HFFc6 (cell line): Measurements from ENCODE around the gene EMX2. TPM values are rescaled to one million over a fixed set of nuclear protein-coding genes. Genes with fewer than 3 reads are reported as not detected.

Source experiments
- DNase-seq: peaks from one replicate; pipeline ENCODE4 v3.0.0-alpha.2; 2018
- H3K27ac Mint-ChIP-seq: 2 replicates; pipeline ENCODE4 v1.8.0; 2020; ENCODE audit warnings: mild to moderate bottlenecking, mixed read lengths
- H3K27me3 Mint-ChIP-seq: 2 replicates; pipeline ENCODE4 v1.8.0; 2021; ENCODE audit warnings: mild to moderate bottlenecking, moderate library complexity, mixed read lengths; ENCODE audit not compliant: insufficient read depth
- H3K36me3 Mint-ChIP-seq: 2 replicates; pipeline ENCODE4 v1.8.0; 2021; ENCODE audit warnings: low read depth, mixed read lengths
- H3K4me1 Mint-ChIP-seq: 2 replicates; pipeline ENCODE4 v1.8.0; 2020; ENCODE audit warnings: low read depth, mixed read lengths
- H3K4me3 Mint-ChIP-seq: 2 replicates; pipeline ENCODE4 v1.8.0; 2020; ENCODE audit warnings: mild to moderate bottlenecking, moderate library complexity, mixed read lengths
- H3K9me3 Mint-ChIP-seq: 2 replicates; pipeline ENCODE4 v1.8.0; 2020; ENCODE audit warnings: mild to moderate bottlenecking, mixed read lengths
- total RNA-seq, 6 experiments: library from RNA; stranded (reverse); fragmentation: NEBNext Ultra II Directional; extraction: Animal tissue kit (Norgen Biotek cat#: 25700); gene quantifications; 2 replicates in 1 of 6; 3 replicates in 5 of 6; pipeline ENCODE4 v1.2.3, GENCODE V29; 2021
- TF ChIP-seq, protein P1 (sequence below): fragments of 200-600 bp; sonication (generic); IDR thresholded peaks from 2 replicates; pipeline ENCODE4 v1.5.0; 2021; ENCODE audit warnings: antibody characterized with exemption, mild to moderate bottlenecking

EMX2 gene
- total RNA-seq, 6 experiments from 2014 or later: not detected

- Mint-ChIP-seq H3K27me3 (peaks cover 2% of the 10 kb centered on the region; the same call in 1 of the 2 replicates), H3K36me3 (no peaks in the 10 kb centered on the region), H3K4me3 (no peak overlapping the region), H3K27ac (no peak overlapping the region), H3K9me3 (peaks cover 41% of the 10 kb centered on the region), H3K4me1 (no peaks in the 10 kb centered on the region)
- no peak for DNase-seq
- TF ChIP-seq, protein P1, sequence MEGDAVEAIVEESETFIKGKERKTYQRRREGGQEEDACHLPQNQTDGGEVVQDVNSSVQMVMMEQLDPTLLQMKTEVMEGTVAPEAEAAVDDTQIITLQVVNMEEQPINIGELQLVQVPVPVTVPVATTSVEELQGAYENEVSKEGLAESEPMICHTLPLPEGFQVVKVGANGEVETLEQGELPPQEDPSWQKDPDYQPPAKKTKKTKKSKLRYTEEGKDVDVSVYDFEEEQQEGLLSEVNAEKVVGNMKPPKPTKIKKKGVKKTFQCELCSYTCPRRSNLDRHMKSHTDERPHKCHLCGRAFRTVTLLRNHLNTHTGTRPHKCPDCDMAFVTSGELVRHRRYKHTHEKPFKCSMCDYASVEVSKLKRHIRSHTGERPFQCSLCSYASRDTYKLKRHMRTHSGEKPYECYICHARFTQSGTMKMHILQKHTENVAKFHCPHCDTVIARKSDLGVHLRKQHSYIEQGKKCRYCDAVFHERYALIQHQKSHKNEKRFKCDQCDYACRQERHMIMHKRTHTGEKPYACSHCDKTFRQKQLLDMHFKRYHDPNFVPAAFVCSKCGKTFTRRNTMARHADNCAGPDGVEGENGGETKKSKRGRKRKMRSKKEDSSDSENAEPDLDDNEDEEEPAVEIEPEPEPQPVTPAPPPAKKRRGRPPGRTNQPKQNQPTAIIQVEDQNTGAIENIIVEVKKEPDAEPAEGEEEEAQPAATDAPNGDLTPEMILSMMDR: no peak
Measured at GRCh38 chr10:117569610-117570390, 27.3 kb downstream of the EMX2 start.

GRCh38 chr10:117570880-117571279, 28.3 kb downstream of the EMX2 start:
- no peaks in the 10 kb centered on the region for H3K36me3 Mint-ChIP-seq
- no peak overlapping the region for H3K27ac Mint-ChIP-seq
- TF ChIP-seq, protein P1: no peak
- no peaks in the 10 kb centered on the region for H3K4me1 Mint-ChIP-seq
- peaks cover 49% of the 10 kb centered on the region for H3K9me3 Mint-ChIP-seq
- no peak for DNase-seq
- peaks cover 2% of the 10 kb centered on the region; the same call in 1 of the 2 replicates for H3K27me3 Mint-ChIP-seq
- H3K4me3 Mint-ChIP-seq: no peak overlapping the region

DNA sequence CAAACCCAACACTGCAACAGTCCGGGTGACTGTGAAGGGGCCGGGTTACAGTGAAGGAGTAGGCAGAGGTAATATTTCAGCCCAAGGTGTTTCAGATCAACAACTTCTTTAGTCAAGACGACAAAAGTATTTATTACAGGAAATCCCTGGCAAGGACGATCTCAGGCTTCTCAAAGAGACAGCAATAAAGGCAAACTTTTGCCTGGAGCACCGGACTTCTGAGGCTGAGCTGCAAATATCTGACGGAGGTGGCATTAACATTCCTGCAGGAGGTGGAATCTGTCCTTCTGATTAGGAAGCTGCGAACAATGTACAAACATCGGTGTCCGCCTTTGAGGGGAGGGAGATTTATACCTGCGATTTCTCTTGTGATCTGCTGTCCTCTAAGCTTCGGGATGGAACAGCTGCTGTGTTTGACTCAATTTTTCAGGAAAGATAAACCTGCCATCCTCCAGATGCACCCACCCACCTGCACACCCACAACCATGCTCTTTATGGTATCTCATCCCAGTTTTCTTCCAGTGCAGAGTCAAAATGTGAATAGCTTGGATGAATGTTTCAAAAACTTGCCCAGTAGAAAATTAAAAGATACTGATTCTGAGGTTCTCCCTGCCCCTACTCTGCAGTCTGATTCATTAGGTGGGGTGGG, 32.1 kb downstream of the EMX2 start:
- Mint-ChIP-seq H3K27me3 (no peaks in the 10 kb centered on the region), H3K4me3 (no peak overlapping the region)

DNA sequence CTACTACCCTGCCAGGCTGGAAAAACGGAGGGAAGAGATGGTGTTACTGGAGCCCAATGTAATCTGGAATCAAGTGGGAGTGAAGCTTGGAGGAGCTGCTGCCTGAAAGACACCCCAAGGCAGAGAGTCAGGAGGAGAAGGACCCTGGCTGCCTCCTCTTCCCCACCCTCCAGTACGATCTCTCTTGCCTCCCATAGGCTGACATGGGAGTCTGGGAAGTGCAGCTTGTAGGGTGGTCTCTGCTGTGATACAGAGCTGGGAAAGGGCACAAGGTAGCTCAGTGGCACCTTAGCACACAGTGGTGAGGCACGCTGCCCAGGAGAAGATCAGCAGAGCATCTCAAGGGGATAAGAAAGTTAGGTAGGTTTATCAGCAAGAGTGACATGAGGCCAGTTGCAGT, 35.9 kb downstream of the EMX2 start:
- no peak for DNase-seq
- no peaks in the 10 kb centered on the region for H3K4me1 Mint-ChIP-seq
- no peaks in the 10 kb centered on the region for H3K36me3 Mint-ChIP-seq
- no peak overlapping the region for H3K4me3 Mint-ChIP-seq
- H3K27ac Mint-ChIP-seq: no peak overlapping the region
- no peaks in the 10 kb centered on the region; the same call in 1 of the 2 replicates for H3K27me3 Mint-ChIP-seq
- H3K9me3 Mint-ChIP-seq: peaks cover 67% of the 10 kb centered on the region
- TF ChIP-seq, protein P1: no peak

More for the DNA sequence above, 32.1 kb downstream of the EMX2 start:
- Mint-ChIP-seq H3K9me3 (peaks cover 52% of the 10 kb centered on the region), H3K4me1 (no peaks in the 10 kb centered on the region), H3K36me3 (no peaks in the 10 kb centered on the region), H3K27ac (no peak overlapping the region)
- TF ChIP-seq, protein P1: no peak
- no peak for DNase-seq

GRCh38 chr10:117578999-117579590, 36.5 kb downstream of the EMX2 start:
- Mint-ChIP-seq H3K36me3 (no peaks in the 10 kb centered on the region), H3K4me3 (no peak overlapping the region), H3K27me3 (no peaks in the 10 kb centered on the region; the same call in 1 of the 2 replicates), H3K9me3 (peaks cover 71% of the 10 kb centered on the region), H3K27ac (no peak overlapping the region), H3K4me1 (no peaks in the 10 kb centered on the region)
- DNase-seq: no peak
- TF ChIP-seq, protein P1: no peak
